K562 (cell line): ENCODE results near the gene ZC3H15. TPM values are rescaled to one million over a fixed set of nuclear protein-coding genes. Genes with fewer than 3 reads are reported as not detected.

Source experiments
- ATAC-seq: fragments of 200-7000 bp; cut with Tn5 transposase; 3 replicates; pipeline ENCODE4 v1.9.1; 2020; ENCODE audit warnings: moderate library complexity
- BruUV-seq: library from RNA; stranded (reverse); fragments of 400-500 nt; replicated peaks from 2 replicates; lab custom pipeline; 2021; lab: Mats Ljungman, UMichigan
- CTCF ChIA-PET: fragments of 300-600 bp; formaldehyde crosslinking; extraction: SDS; loops from one replicate; lab custom pipeline; 2021; ENCODE audit warnings: low intra/inter-chr PET ratio; lab: Yijun Ruan, JAX
- POLR2A ChIA-PET: fragments of 300-600, 350-650 bp; sonication (Branson Sonifier 250); formaldehyde crosslinking; extraction: SDS; loops from one replicate; lab custom pipeline; 2021; ENCODE audit warnings: antibody characterized with exemption, inconsistent platforms; lab: Yijun Ruan, JAX
- DNase-seq, 4 experiments: peaks; one replicate each; pipeline versions ENCODE4 v3.0.0 to v3.0.0-alpha.2; 2011 to 2018; ENCODE audit warnings: low spot score in 3 of 4, mixed read lengths in 3 of 4; ENCODE audit errors: extremely low read depth in 1 of 4
- FAIRE-seq: peaks from 2 replicates; lab custom pipeline; 2011; peaks lifted over from hg19 to GRCh38; lab: Jason Lieb, UNC
- H2AFZ ChIP-seq: 2 replicates; pipeline ENCODE4 v1.6.0; 2011; ENCODE audit warnings: low read depth, low read length, control low read depth, inconsistent platforms
- H3K27ac ChIP-seq: fragments of 200-600 bp; 3 replicates; pipeline ENCODE4 v1.8.0; 2011; ENCODE audit warnings: low read depth, mild to moderate bottlenecking, control low read depth, inconsistent platforms, low read length, moderate library complexity, mixed read lengths; ENCODE audit errors: extremely low read depth
- H3K27me3 ChIP-seq, 2 experiments: fragments of 300-600 bp in 1 of 2; 2 replicates in 1 of 2; 3 replicates in 1 of 2; pipeline versions ENCODE4 v1.6.0 to v1.8.0; 2011; ENCODE audit warnings: inconsistent platforms in 2 of 2, low read length in 2 of 2, mild to moderate bottlenecking in 1 of 2, mixed read lengths in 1 of 2, moderate library complexity in 1 of 2; ENCODE audit not compliant: control insufficient read depth in 2 of 2, insufficient read depth in 2 of 2
- H3K36me3 ChIP-seq: fragments of 300-600 bp; 3 replicates; pipeline ENCODE4 v1.8.0; 2011; ENCODE audit warnings: mild to moderate bottlenecking, low read length, inconsistent platforms; ENCODE audit not compliant: control insufficient read depth, insufficient read depth
- H3K4me1 ChIP-seq, 2 experiments: fragments of 200-600 bp in 1 of 2; replicated peaks in 1 of 2; 2 replicates in 1 of 2; 3 replicates in 1 of 2; pipeline versions ENCODE4 v1.5.1 to v1.8.0; 2011; ENCODE audit warnings: inconsistent platforms in 2 of 2, low read length in 2 of 2, mild to moderate bottlenecking in 1 of 2, mixed read lengths in 1 of 2, moderate library complexity in 1 of 2; ENCODE audit not compliant: control insufficient read depth in 2 of 2, insufficient read depth in 2 of 2
- H3K4me2 ChIP-seq: 2 replicates; pipeline ENCODE4 v1.6.1; 2011; ENCODE audit warnings: low read length, control low read depth, inconsistent platforms, mixed read lengths; ENCODE audit not compliant: insufficient read depth
- H3K4me3 ChIP-seq: fragments of 200-600 bp; sonication (generic), shearing (Covaris generic); 2 replicates; pipeline ENCODE4 v1.5.1; 2016; ENCODE audit warnings: control low read depth, inconsistent platforms
- H3K79me2 ChIP-seq: fragments of 200-600 bp; 3 replicates; pipeline ENCODE4 v1.8.0; 2011; ENCODE audit warnings: low read length, inconsistent platforms; ENCODE audit not compliant: control insufficient read depth, insufficient read depth
- H3K9ac ChIP-seq, 2 experiments: 2 replicates each; pipeline versions ENCODE4 v1.6.0 to v1.6.1; 2011; ENCODE audit warnings: low read depth in 2 of 2, low read length in 2 of 2, control low read depth in 1 of 2, inconsistent platforms in 1 of 2, mild to moderate bottlenecking in 1 of 2, mixed read lengths in 1 of 2; ENCODE audit not compliant: insufficient read depth in 1 of 2
- H3K9me1 ChIP-seq: one replicate; pipeline ENCODE4 v1.6.0; 2011; ENCODE audit warnings: inconsistent platforms, mild to moderate bottlenecking, low read length, moderate library complexity; ENCODE audit not compliant: control insufficient read depth, insufficient read depth
- H3K9me3 ChIP-seq: replicated peaks from 2 replicates; pipeline ENCODE4 v1.5.1; 2011; ENCODE audit warnings: low read depth, low read length, inconsistent platforms; ENCODE audit not compliant: control insufficient read depth, insufficient read depth
- H4K20me1 ChIP-seq: replicated peaks from 2 replicates; pipeline ENCODE4 v1.6.1; 2011; ENCODE audit warnings: low read length, inconsistent platforms, mixed read lengths; ENCODE audit not compliant: control insufficient read depth, insufficient read depth
- CBFA2T2 ChIP-seq: fragments of 450-650 bp; conservative IDR thresholded peaks from 2 replicates; pipeline ENCODE4 v1.6.1; 2017; ENCODE audit warnings: mild to moderate bottlenecking
- WGBS: fragments of 100-300 bp; shearing (Covaris generic); methylation state at CpG from one replicate; pipeline ENCODE4 v1.1.6; 2016; ENCODE audit warnings: low coverage, mixed read lengths; ENCODE audit not compliant: insufficient coverage; ENCODE audit errors: missing lambda C conversion rate; 5-methylcytosine and 5-hydroxymethylcytosine counted together
- in situ Hi-C: fragments of 300-500 bp; cut with MboI; formaldehyde crosslinking; loops from 4 replicates; pipeline ENCODE4 v1.15.0; 2018; ENCODE audit warnings: inconsistent platforms, mixed read lengths
- intact Hi-C: fragments of 100-400 bp; cut with micrococcal nuclease; formaldehyde crosslinking; loops from 2 replicates; pipeline ENCODE4 v1.14.2; 2022
- polyA plus RNA-seq, 8 experiments: library from polyadenylated mRNA; depleted of rRNA in 4 of 8; stranded (reverse) in 5 of 8; unstranded in 3 of 8; fragments of >200 nt; fragmentation: Nextera tagmentation in 2 of 8; fragmentation: Illumina TruSeq in 1 of 8; extraction: Ambion mirVana in 2 of 8; extraction: Trizol in 1 of 8; gene quantifications; 2 replicates each; pipeline versions ENCODE4 v1.2.1 to v1.2.3, GENCODE V29; 2011 to 2014; ENCODE audit warnings: inconsistent platforms in 1 of 8, missing spikeins in 1 of 8
- total RNA-seq, 7 experiments: library from RNA; depleted of rRNA in 6 of 7; stranded (reverse); fragments of >200 nt in 6 of 7; fragmentation: Illumina TruSeq in 2 of 7; extraction: Trizol in 2 of 7; gene quantifications; 2 replicates each; pipeline versions ENCODE4 v1.2.1 to v1.2.3, GENCODE V29; 2011 to 2021; ENCODE audit warnings: low replicate concordance in 1 of 7
- TF ChIP-seq, protein P1 (sequence below), 2 experiments: IDR thresholded peaks in 1 of 2; conservative IDR thresholded peaks in 1 of 2; 2 replicates each; pipeline ENCODE4 v1.6.1; 2016; ENCODE audit warnings: low read depth in 2 of 2, mild to moderate bottlenecking in 1 of 2, missing compliant biosample characterization in 1 of 2, missing genetic modification characterization in 1 of 2, moderate library complexity in 1 of 2

Gene ZC3H15
- total and polyA plus RNA-seq, 9 of the 15 experiments (the other 6 are each of a cell fraction or from before 2014, with no cell fraction given): 132 to 286 (median 189) TPM

DNA sequence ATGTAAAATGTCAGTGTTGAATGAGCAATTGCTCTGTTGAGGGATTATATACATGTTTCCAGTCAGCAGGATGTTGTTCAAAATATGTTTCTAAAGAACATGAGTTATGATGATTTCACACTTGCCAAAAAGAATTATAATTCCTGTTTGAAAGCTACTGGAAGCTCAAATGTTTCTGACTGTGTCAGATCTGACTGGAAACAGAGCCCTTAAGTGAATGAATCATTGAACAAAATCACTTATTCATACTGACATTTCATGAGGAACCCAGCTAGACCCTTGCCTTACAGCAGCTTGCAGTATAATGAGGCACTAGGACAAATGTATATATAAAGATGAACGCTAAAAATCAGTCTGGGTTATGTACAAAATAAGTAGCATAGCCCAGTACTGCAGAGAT, 68.4 kb downstream of the ZC3H15 start:
- no peak; the same call in 1 of the 3 replicates for ATAC-seq
- no peak overlapping the region for H3K9ac ChIP-seq
- intact Hi-C loops (no loop called here), in situ Hi-C loops (no loop called here)
- H3K27me3 ChIP-seq: no peaks in the 10 kb centered on the region
- H3K4me3 ChIP-seq: no peak overlapping the region
- no peak for FAIRE-seq
- no peak overlapping the region; the same call in 1 of the 2 replicates for H2AFZ ChIP-seq
- TF ChIP-seq, protein P1, sequence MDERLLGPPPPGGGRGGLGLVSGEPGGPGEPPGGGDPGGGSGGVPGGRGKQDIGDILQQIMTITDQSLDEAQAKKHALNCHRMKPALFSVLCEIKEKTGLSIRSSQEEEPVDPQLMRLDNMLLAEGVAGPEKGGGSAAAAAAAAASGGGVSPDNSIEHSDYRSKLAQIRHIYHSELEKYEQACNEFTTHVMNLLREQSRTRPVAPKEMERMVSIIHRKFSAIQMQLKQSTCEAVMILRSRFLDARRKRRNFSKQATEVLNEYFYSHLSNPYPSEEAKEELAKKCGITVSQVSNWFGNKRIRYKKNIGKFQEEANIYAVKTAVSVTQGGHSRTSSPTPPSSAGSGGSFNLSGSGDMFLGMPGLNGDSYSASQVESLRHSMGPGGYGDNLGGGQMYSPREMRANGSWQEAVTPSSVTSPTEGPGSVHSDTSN (CRISPR knock-in tag; IDR thresholded peaks at IDR 0.05; ENCODE audit: low read depth): no peak
- TF ChIP-seq, protein P1 (tag; conservative IDR thresholded peaks at IDR 0.05; ENCODE audit: low read depth): peak; percentile 26; the same call in 1 of the 2 replicates
- TF ChIP-seq CBFA2T2: no peak
- no peaks in the 10 kb centered on the region for H3K9me3 ChIP-seq
- no peak overlapping the region for H3K4me2 ChIP-seq
- ChIA-PET POLR2A (interaction anchor here (0.8 to 1.2 kb wide), 2 partner anchors 14 to 35 kb away, joined by 3 to 4 read pairs; no protein-coding TSS in a partner anchor), CTCF (no interaction called here)
- H3K27ac ChIP-seq: no peak overlapping the region
- no peaks in the 10 kb centered on the region; a peak in 1 of 5 replicates for H3K4me1 ChIP-seq
- BruUV-seq: no TSS peak
- H3K9me1 ChIP-seq: no peaks in the 10 kb centered on the region
- 0% methylated on average over 1 of the region's 1 CpG for WGBS
- no peak for DNase-seq
- no peaks in the 10 kb centered on the region for H3K36me3 ChIP-seq
- H3K79me2 ChIP-seq: no peaks in the 10 kb centered on the region
- no peaks in the 10 kb centered on the region for H4K20me1 ChIP-seq
